HG03064 (cell line): Measurements from ENCODE around the gene GPR68.

Experiments
- ATAC-seq: cut with Tn5 transposase; IDR thresholded peaks from one replicate; pipeline ENCODE4 v1.9.1; 2021; ENCODE audit warnings: low read depth; ENCODE audit not compliant: unreplicated experiment

Gene GPR68, protein sequence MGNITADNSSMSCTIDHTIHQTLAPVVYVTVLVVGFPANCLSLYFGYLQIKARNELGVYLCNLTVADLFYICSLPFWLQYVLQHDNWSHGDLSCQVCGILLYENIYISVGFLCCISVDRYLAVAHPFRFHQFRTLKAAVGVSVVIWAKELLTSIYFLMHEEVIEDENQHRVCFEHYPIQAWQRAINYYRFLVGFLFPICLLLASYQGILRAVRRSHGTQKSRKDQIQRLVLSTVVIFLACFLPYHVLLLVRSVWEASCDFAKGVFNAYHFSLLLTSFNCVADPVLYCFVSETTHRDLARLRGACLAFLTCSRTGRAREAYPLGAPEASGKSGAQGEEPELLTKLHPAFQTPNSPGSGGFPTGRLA

DNA sequence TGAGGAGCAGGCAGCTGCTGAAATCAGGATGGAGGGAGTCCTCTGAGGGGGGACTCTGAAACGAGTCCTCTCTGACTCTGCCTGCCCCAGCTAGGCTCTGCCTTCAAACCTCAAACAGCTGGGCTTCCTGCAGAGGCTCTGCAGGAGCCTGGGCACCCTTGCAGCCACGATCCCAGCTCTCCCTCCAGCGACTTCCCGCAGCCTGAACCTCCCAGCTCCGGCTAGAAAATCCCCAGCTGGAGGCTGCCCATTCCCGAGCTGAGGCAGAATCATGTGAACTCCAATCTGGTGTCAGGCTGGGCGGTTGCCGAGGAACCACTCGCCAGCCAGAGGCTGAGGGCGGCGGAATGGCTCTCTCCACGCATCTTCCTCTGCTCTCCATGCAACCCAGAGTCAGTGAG lies at the start of gene GPR68:
Gene GPR68 (minus strand): TSS at position 204 of the 401 bp plus-strand sequence. CDS start 9,654 bp downstream, outside the sequence.
- ATAC-seq, result no peak

DNA sequence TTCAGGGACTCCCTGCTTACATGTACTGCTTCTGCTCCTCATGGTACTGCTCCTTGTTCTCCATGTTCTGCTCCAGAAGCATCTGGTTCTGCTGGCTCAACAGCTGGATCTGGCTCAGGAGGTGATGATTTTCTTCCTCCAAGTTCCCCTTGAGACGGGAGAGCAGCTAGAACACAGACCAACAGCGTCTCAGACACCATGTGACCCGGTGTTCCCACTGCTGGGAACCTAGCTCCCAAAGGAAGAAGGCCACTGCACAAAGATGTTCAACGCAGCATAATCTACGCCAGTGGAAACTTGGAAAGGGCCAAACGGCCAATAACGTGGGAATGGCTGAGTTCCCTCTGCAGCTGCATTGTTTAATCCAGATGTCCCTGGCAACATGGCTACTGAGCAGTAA lies 49.6 kb upstream of the GPR68 start:
- ATAC-seq, result no peak

DNA sequence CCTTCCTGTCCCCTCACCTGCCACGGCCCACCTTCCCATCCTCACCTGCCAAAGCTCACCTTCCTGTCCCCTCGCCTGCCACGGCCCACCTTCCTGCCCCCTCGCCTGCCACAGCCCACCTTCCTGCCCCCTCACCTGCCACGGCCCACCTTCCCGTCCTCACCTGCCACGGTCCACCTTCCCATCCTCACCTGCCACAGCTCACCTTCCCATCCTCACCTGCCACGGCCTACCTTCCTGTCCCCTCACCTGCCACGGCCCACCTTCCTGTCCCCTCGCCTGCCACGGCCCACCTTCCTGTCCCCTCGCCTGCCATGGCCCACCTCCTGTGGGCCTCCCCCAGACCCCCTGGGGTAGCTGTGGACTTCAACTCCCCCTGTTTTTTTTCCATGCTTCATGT lies 48.8 kb upstream of the GPR68 start:
- no peak for ATAC-seq

DNA sequence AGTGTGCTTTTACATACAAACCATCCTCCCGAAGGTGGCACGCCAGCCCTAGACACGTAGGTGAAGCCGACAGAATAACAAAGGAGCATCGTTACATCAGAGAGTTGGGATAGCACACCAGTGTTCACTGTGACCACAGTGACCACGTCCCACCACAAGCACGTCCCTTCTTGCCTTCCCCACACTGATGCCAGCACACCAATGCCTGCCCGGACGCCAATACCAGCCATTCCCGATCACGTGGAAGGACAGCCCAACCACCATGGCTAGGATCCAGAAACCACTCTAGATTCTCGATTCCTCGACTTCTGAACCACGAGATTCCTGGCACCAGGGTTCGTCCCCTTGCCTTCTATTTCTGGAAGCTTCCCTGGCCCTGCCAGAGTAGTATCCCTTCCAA lies 48.0 kb upstream of the GPR68 start:
- ATAC-seq, result no peak

DNA sequence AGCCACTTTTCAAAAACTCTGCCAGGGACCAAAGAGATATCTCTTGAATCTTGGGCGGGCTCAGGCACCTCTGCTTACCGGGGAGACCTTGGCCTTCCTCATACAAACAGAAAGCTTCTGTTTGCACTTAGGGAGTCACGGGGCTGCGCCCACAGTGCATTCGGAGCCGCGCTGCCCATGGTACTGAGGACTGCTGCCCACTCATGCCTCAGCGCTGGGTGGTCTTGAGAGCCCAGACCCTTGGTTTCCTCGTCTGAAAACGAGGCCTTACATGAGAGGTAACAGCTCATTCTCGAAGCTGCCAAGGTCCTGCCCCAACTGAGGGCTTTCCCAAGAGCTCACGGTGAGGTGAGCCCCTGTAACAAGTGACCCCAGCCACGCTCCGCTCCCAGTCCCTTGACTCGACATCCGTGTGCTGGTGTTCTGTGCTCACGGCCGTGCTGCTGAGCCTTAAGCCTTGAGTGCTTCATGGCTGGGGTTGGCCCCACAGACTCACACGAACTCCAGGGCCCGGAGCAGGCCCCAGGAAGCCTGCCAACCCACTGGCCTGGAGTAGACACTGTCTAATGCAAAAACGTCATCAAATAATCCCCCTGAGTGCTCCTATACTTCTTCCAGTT lies 47.4 kb upstream of the GPR68 start:
- ATAC-seq, result no peak

DNA sequence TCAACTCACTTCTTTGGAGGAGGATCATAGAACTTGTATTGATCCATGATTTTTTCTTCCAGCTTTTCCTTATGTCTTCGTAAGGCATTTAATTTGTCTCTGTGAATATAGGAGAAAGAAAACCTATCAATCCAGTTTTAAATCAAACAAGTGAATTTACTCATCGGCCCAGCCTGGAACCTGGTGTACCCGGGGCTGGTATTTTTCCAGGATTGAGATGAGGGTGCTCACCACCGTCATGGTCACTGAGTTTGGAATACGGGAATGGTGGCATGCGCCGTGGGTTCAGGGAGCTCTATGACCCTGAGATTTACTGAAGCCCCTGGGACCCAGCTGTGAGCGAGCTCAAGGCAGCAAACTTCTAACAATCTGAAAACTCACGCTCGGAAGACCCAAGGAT lies 46.5 kb upstream of the GPR68 start:
- no peak for ATAC-seq

DNA sequence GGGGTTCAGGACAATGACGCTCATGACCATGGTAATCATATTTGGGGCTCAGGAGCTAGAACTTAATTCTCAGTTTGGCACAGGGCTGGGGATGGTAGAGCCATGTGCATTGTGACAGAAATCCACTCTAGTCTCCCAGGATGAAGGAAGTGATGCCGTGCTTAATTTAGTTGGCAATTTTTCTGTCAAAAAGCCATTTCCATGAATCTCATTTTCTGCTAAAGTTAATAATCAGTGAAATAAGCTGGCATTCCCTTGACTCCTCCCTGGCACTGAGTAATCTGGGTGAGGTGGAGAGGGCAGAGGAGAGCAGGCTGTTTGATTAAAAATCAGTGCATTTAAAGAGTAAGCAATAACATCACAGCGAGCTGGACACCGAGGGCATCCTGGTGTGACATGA lies 45.0 kb upstream of the GPR68 start:
- no peak for ATAC-seq

DNA sequence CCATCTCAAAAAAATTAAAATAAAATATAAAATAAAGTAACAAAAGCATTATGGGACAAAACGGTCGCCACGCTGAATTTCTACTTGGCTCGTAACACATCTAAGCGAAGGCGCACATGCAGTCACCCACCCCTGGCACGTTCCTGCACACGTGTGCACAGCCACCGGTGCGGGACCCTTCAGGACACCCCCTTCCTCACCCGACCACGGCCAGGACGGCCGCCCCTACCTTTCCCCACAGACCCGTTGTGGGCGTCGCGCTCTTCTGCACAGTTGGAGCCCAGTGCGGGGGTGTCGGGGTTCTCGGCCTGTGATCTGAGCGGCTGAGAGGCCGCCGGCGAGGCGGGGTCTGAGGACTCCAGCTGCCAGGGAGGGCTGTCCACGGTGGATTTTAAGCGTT lies 44.4 kb upstream of the GPR68 start:
- ATAC-seq, result no peak

DNA sequence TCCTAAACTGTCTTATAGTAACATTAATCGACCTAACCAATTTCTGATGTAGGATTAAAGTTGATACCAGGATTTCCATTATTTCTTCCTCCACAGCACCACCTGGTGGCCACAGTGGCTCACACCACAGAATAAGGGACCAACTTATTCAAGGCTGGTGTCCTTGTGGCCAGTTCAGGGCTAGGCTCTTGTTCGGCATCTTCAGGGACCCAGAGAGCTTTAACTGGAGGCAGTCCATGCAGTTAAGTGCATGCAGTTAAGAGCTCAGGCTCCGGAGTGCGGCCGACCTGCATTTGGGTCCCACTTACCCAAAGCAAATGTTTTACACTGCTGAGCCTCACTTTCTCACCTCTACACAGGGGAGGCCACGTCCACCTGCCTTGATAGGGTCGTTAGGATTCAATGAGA lies 42.0 kb upstream of the GPR68 start:
- ATAC-seq, result no peak

DNA sequence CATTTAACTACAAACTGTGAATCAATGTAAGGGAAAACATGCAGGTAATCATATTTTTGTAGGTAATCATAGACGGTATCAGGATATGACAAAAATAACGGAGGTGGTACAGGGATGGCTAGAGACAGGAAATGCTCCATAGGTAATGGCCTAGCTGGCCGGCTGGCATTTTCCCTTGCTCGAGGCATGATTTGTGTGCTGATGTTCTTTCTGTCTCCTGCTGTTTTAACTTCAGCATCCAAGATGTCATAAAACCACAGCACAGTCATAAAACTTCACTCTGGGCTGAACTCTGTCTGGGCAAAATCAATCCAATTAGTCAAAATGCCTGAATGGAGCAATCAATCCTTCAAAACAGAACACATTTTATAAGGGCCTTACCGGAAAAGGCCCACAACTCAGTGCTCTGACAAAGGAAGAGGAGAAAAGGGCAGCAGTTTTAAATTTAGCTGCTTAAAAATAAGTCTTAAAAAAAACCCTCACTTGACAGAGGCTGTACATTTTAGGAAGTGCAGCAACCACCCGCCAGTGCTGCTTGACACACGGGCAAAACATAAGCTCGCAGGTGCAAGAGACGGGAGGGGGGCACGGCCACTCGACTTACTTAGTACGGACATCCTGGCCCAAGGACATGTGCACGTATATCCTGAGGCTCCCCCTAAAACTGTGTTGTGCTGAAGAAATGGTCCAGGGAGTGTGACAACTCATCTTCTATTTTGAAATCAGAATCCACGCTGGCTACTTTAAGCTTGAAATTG lies 40.5 kb upstream of the GPR68 start:
- ATAC-seq, result no peak

DNA sequence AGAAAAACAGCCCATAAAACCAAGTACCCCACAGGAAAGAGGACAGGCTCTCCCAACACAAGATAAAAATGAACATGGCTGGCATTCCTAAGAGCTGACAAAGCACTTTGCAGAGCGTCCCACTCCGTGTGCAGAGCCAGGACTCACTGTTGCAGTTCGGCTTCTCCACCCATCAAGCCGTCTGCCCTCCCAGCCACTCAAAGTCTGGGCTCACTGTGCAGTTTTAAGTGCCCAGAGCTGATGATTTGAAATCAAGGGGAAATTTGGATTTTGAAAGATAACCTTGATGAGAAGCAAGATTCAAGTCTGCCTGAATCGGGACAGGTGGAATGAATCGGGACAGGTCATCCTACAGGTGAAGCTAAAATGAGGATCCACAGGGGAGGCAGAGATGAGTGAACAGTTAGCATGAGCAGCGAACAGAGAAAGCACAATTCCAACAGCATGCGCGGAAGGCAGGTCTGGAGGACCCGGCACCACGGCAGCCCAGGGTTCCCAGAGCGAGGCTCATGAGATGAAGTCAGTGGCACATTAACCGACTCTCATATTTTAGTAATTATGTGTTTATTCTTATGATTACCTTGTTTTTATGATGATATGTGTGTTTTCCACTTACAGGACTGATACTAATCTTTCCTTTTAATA lies 39.8 kb upstream of the GPR68 start:
- no peak for ATAC-seq

DNA sequence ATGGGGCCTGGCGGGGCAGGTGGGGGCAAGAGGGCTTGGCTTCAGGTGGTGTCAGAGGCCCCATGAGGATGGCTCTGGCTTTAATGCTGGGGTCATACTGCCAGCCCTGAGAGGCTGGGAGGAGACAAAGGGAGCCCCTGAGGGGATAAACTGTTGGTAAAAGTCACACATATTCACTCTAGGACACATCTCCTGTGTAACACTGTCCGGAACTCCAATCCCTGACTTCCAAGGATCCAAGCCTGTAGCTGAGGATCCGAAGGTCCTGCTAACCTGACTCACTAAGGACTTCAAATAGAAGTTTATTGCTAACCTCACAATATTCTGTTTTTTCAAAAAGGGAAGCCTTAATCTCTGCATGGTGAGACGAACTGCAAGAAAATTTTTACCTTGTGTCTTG lies 39.2 kb upstream of the GPR68 start:
- no peak for ATAC-seq

DNA sequence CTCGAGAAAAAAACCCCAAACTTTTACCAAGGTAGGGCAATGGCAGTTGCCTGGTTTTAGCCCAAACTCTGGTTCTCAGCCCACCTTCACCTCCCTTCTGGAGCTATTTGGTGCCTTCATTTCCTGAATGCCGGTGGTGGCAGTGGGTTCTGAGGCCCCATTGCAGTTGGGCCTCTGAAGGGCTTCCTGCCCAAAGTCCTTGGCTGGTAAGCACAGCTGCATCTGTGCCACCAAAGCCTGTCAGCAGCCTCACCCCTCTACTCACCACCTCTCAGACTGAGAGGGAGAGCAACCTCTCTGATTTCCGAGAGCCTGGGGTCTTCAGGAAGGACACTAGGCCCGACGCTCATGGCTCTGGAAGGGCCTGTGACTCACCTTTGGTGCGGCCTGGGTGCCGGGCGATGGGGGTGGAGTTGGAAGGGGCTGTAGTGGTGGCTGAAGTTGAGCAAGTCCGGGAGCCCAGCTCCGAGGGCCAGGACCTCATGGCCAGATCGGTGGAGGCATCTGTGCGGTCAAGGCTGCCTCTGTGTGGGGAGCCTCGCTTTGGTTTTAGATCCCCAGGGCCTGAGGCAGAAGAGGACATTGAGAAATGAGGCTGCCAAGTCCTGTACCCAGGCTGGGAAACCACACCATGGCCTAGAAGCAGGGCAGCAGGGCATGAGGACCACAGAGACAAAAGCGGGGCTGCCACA lies 38.6 kb upstream of the GPR68 start:
- ATAC-seq, result no peak

DNA sequence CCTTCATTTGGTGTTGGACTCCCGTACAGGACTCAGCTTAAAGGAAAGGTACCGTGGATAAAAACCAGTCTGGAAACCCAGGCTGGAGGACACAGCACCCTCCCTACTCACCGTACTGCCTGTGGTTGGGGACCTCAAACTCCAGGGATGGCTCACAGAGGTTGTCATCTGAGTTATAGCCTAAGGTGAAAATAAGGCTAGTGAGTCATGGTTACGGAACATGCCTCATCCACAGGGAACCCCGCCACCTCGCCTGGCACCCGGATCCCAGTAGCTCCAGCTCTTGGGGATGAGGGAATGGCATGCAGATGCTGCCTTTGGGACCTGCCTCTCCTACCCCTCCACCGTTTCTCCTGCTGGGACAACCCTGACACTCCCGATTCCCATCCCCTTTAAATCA lies 36.8 kb upstream of the GPR68 start:
- no peak for ATAC-seq

DNA sequence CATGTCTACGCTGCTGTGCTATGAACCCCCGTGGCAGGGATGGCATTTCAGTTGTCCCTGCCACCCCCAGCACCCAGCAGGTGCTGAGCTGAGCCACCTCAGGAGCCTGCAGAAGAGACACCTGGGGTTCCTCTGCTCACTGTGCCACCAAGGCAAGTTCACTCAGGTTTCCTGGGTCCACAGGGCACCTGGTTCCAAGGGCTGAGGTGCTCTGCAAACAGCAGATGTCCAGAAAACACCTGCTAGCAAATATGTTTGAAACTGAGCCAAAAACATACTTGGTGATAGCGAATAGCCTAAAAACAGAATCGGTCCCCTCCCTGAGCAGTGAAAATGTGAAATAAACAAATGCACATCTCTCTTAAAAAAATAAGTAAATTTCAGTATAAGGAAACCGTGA lies 35.6 kb upstream of the GPR68 start:
- no peak for ATAC-seq

DNA sequence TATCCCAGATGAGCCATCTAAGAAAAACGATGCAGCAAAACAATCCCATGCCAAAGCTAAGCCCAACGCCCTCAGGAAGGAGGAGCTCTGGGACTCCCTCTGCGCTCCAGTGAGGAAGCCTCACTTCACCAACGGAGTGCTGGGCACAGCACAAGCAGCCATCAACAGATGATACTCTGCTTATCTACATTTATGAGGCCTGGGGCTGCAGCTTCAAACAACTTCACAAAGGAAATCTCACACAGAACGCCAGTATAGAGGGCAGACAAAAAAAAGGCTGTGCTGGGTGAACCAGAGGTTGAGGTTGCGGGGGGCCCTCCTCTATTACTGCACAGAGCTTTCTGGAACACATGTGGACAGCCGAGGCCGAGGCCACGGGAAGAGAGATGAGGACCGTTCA lies 34.9 kb upstream of the GPR68 start:
- ATAC-seq, result no peak

DNA sequence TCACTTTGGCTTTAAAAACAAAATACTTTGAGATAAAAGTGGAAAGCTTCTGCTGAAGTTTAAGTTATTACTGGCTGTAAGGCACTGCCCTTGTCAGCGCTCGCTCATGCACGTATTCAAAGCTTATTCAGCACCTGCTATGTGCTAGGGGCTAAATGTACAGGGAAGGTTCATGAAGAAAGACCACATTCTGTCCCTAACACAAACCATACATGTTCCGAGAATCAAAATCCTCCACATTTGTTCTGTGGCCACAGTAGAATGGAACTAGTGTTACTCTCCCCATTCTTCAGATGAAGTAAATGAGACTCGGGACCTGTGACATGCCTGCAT lies 33.8 kb upstream of the GPR68 start:
- ATAC-seq, result no peak

DNA sequence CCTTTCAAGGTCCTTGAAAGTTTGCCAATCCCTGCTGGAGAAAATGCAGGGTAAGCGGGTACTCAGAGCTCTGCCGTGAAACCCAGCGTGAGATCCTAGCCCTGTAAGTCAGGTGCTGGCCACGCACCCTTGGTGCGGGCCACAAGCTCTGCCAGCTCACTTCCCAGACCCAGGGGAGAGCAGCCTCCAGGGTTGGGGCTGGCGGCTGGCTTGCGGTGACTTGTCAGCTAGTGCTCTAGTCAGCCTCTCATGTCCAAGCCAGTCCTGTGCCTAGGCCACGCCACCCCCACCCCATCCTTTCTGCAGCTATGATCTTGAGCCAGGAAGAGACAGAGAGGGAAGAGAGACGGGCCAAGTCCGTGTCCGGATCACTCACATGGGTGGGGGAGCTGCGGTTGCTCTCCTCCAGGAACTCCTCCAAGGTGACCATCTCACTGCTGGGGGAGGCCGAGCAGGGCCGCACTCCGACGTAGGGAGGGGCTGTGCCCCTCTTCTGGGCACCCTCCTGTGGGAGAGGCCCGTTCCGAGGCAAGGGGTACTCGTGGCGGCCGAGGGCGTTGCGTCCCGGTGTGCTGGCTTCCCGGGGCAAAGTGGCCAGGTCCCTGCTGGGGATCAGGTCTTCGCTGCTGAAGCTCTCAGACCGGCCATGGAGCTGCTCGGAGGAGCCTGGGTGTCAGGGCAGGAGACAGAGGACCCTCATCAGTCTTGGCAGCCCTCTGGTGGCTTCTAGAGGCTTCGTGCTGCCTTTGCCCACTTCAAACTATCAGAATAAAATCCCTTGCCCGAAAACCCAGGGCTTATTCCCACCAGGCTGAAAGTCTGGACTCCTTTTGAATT lies 33.3 kb upstream of the GPR68 start:
- ATAC-seq, result no peak

DNA sequence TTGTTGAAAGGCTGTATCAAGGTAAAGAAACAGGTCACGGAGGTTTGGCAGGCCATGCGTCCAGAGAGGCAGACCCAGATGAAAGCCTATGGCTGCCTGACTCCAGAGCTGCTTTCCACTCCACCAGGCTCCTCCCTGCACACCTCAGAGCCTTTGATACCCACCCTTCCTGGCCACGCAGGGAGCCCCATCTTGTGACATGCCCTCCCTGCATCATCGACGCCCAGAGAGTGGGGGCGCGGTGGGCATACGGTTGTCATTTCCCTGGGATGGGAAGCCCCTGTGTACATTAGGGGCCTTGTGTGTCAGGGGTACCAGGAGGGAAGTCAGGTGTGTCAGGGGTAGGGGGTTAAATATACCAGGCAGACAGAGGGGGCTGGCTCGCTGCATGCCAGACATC lies 30.3 kb upstream of the GPR68 start:
- ATAC-seq, result no peak

DNA sequence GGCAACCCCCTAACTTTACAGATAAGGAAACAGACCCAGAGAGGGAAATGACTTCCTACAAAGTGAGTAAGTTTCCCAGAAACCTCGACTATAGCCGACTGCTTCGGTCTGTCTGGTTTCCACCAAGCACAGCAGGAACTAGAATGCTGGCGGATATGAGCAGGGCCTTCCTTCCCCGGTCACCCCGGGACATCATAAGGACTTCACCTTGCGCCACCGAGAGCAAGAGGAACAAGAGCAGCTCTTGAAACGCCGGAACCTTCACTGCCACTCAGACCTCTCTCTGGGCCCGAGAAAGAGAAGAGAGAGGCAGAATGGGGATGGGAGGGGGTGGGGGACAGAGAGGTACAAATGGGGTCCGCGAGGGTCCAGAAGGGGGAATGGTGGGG lies 29.4 kb upstream of the GPR68 start:
- no peak for ATAC-seq
